ENCODE data around the gene GAS6. TPM values are rescaled to one million over a fixed set of nuclear protein-coding genes. Genes with fewer than 3 reads are reported as not detected.
"Not testable (repeated sequence)": the region's sequence is repeated elsewhere in the genome, so short reads cannot be mapped to it uniquely, and the experiment has no call there.

Gene GAS6
- total RNA-seq, 2 donors from 2014 or later, result 83.0 to 145 TPM

- peaks cover 0 to 5% of the 10 kb centered on the region in 2 donors for H3K36me3 ChIP-seq (replicated peaks in 1 of 2; ENCODE audit: insufficient read depth in 1 of 2, low read depth in 2 of 2)
- no peak for TF ChIP-seq POLR2A (IDR thresholded peaks at IDR 0.05)
- TF ChIP-seq, protein P1, sequence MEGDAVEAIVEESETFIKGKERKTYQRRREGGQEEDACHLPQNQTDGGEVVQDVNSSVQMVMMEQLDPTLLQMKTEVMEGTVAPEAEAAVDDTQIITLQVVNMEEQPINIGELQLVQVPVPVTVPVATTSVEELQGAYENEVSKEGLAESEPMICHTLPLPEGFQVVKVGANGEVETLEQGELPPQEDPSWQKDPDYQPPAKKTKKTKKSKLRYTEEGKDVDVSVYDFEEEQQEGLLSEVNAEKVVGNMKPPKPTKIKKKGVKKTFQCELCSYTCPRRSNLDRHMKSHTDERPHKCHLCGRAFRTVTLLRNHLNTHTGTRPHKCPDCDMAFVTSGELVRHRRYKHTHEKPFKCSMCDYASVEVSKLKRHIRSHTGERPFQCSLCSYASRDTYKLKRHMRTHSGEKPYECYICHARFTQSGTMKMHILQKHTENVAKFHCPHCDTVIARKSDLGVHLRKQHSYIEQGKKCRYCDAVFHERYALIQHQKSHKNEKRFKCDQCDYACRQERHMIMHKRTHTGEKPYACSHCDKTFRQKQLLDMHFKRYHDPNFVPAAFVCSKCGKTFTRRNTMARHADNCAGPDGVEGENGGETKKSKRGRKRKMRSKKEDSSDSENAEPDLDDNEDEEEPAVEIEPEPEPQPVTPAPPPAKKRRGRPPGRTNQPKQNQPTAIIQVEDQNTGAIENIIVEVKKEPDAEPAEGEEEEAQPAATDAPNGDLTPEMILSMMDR (IDR thresholded peaks at IDR 0.05), result no peak
- 88 to 94% methylated on average over 23 to 38 of the region's 38 CpGs for WGBS, 2 donors
- peaks cover 29% of the 10 kb centered on the region for H3K4me1 ChIP-seq
- H3K27ac ChIP-seq, result no peak overlapping the region
- intact Hi-C loops (cut with DNase I), result no loop called here
- H3K9me3 ChIP-seq, result no peaks in the 10 kb centered on the region
- no peak for ATAC-seq
- no peak for DNase-seq
- H3K27me3 ChIP-seq, result no peaks in the 10 kb centered on the region
- no peak overlapping the region for H3K4me3 ChIP-seq
Measured at GRCh38 chr13:113834496-113835200, 29.2 kb downstream of the GAS6 start.

DNA sequence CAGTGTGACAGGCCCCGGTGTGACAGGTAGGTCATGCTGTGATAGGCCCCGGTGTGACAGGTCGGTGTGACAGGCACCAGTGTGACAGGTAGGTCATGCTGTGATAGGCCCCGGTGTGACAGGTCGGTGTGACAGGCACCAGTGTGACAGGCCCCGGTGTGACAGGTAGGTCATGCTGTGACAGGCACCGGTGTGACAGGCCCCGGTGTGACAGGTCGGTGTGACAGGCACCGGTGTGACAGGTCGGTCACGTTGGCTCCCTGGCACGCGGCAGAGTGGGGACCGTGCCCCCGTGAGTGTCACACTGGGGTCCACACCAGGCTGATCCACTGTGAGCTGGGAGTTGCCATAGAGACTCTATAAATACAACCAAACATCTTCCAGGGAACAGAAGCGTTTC is 29.9 kb downstream of the GAS6 start:
- H3K27ac ChIP-seq; H3K9me3 ChIP-seq; H3K36me3 ChIP-seq (replicated peaks in 1 of 2; ENCODE audit: insufficient read depth in 1 of 2, low read depth in 2 of 2); ATAC-seq; intact Hi-C loops (cut with DNase I); H3K27me3 ChIP-seq; DNase-seq; H3K4me3 ChIP-seq: not testable (repeated sequence)
- H3K4me1 ChIP-seq, result peaks cover 23% of the 10 kb centered on the region
- 92 to 96% methylated on average over 17 of the region's 17 CpGs for WGBS, 2 donors

- no peak overlapping the region for H3K4me3 ChIP-seq
- no peaks in the 10 kb centered on the region for H3K27me3 ChIP-seq
- H3K4me1 ChIP-seq, result peaks cover 15% of the 10 kb centered on the region
- H3K36me3 ChIP-seq (replicated peaks in 1 of 2; ENCODE audit: insufficient read depth in 1 of 2, low read depth in 2 of 2), result peaks cover 0 to 5% of the 10 kb centered on the region in 2 donors
- no peak for TF ChIP-seq POLR2A (IDR thresholded peaks at IDR 0.05)
- TF ChIP-seq, protein P1 (IDR thresholded peaks at IDR 0.05), result no peak
- no peaks in the 10 kb centered on the region for H3K9me3 ChIP-seq
- no peak overlapping the region for H3K27ac ChIP-seq
- intact Hi-C loops (cut with DNase I), result no loop called here
- DNase-seq (no peak), ATAC-seq (no peak)
- 89 to 92% methylated on average over 25 of the region's 25 CpGs for WGBS, 2 donors
Measured at GRCh38 chr13:113833111-113833830, 30.6 kb downstream of the GAS6 start.

GRCh38 chr13:113832631-113833030 is 31.2 kb downstream of the GAS6 start:
- no peaks in the 10 kb centered on the region for H3K27me3 ChIP-seq
- H3K9me3 ChIP-seq, result no peaks in the 10 kb centered on the region
- H3K36me3 ChIP-seq (replicated peaks in 1 of 2; ENCODE audit: insufficient read depth in 1 of 2, low read depth in 2 of 2), result peaks cover 0 to 5% of the 10 kb centered on the region in 2 donors
- no peak for TF ChIP-seq POLR2A (IDR thresholded peaks at IDR 0.05)
- TF ChIP-seq, protein P1 (IDR thresholded peaks at IDR 0.05), result no peak
- no peak for DNase-seq
- intact Hi-C loops (cut with DNase I), result no loop called here
- no peak overlapping the region for H3K4me3 ChIP-seq
- 88 to 98% methylated on average over 20 to 23 of the region's 23 CpGs for WGBS, 2 donors
- H3K4me1 ChIP-seq, result peaks cover 9% of the 10 kb centered on the region
- ATAC-seq, result no peak
- no peak overlapping the region for H3K27ac ChIP-seq

DNA sequence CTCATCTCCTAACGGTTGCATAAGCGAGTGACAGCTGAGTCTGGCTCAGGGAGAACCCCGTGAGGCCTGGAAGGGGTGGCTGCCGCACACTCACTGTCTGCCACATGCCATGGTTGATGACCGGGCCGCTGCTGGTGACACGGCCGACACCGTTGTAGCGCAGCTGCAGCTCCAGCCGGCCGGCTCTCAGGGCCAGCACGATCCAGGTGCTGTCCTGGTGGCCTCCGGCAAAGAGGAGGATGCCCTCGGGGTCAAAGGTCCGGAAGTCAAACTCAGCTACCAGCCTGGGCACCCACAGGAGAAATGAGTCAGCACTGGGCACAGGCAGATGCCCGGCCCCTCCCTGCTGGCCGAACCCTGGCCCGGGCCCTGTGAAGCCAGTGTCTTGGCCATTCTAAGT is 31.7 kb downstream of the GAS6 start:
- Histone ChIP-seq H3K36me3 (replicated peaks in 1 of 2; ENCODE audit: insufficient read depth in 1 of 2, low read depth in 2 of 2) (peaks cover 0 to 8% of the 10 kb centered on the region in 2 donors), H3K4me3 (no peak overlapping the region), H3K9me3 (no peaks in the 10 kb centered on the region), H3K4me1 (peaks cover 5% of the 10 kb centered on the region), H3K27ac (no peak overlapping the region), H3K27me3 (no peaks in the 10 kb centered on the region)
- ATAC-seq (no peak), DNase-seq (no peak)
- 82 to 90% methylated on average over 2 to 4 of the region's 19 CpGs for WGBS, 2 donors
- intact Hi-C loops (cut with DNase I), result no loop called here
- TF ChIP-seq, protein P1 (IDR thresholded peaks at IDR 0.05), result no peak
- no peak for TF ChIP-seq POLR2A (IDR thresholded peaks at IDR 0.05)
